Duodenal mucosa (tissue), 2 donors: ENCODE data around the gene PARP9.

Experiments used
- H3K27ac ChIP-seq: one replicate; pipeline ENCODE4 v1.7.0; 2013; ENCODE audit warnings: low read depth, low read length
- H3K27me3 ChIP-seq, 2 donors: one replicate each; pipeline ENCODE4 v1.7.0; 2013; ENCODE audit warnings: low read length in 2 of 2, control low read depth in 1 of 2; ENCODE audit not compliant: insufficient read depth in 2 of 2, control insufficient read depth in 1 of 2
- H3K36me3 ChIP-seq, 2 donors: one replicate each; pipeline ENCODE4 v1.7.0; 2013; ENCODE audit warnings: low read length in 2 of 2, control low read depth in 1 of 2; ENCODE audit not compliant: insufficient read depth in 2 of 2, control insufficient read depth in 1 of 2
- H3K4me1 ChIP-seq, 2 donors: one replicate each; pipeline ENCODE4 v1.7.0; 2013; ENCODE audit warnings: low read length in 2 of 2, control low read depth in 1 of 2; ENCODE audit not compliant: insufficient read depth in 2 of 2, control insufficient read depth in 1 of 2
- H3K4me3 ChIP-seq, 2 donors: one replicate each; pipeline ENCODE4 v1.7.0; 2013; ENCODE audit warnings: low read length in 2 of 2, low read depth in 1 of 2
- H3K9ac ChIP-seq, 2 donors: one replicate each; pipeline ENCODE4 v1.7.0; 2013; ENCODE audit warnings: low read length in 2 of 2, low read depth in 1 of 2
- H3K9me3 ChIP-seq, 2 donors: one replicate each; pipeline ENCODE4 v1.7.0; 2013; ENCODE audit warnings: low read length in 2 of 2, control low read depth in 1 of 2; ENCODE audit not compliant: control insufficient read depth in 1 of 2

The PARP9 gene

GRCh38 chr3:122530164-122530563 is 33.9 kb downstream of the PARP9 start:
- H3K4me3 ChIP-seq: no peak overlapping the region
- H3K4me1 ChIP-seq: no peaks in the 10 kb centered on the region
- H3K27ac ChIP-seq: no peak overlapping the region
- no peak overlapping the region for H3K9ac ChIP-seq
- H3K27me3 ChIP-seq: no peaks in the 10 kb centered on the region
- peaks cover 41 to 50% of the 10 kb centered on the region in 2 donors for H3K36me3 ChIP-seq
- no peaks in the 10 kb centered on the region for H3K9me3 ChIP-seq

GRCh38 chr3:122523317-122523716 is 40.8 kb downstream of the PARP9 start:
- Histone ChIP-seq H3K27ac (no peak overlapping the region), H3K4me1 (no peaks in the 10 kb centered on the region), H3K9me3 (no peaks in the 10 kb centered on the region), H3K36me3 (peaks cover 4 to 12% of the 10 kb centered on the region in 2 donors), H3K27me3 (no peaks in the 10 kb centered on the region), H3K4me3 (no peak overlapping the region), H3K9ac (no peak overlapping the region)

- Histone ChIP-seq H3K9ac (no peak overlapping the region), H3K27me3 (no peaks in the 10 kb centered on the region), H3K9me3 (no peaks in the 10 kb centered on the region), H3K36me3 (no peaks in the 10 kb centered on the region), H3K27ac (no peak overlapping the region), H3K4me3 (no peak overlapping the region), H3K4me1 (no peaks in the 10 kb centered on the region)
Measured at GRCh38 chr3:122520861-122521260, 43.2 kb downstream of the PARP9 start.

GRCh38 chr3:122519693-122520092 is 44.4 kb downstream of the PARP9 start:
- Histone ChIP-seq H3K9me3 (no peaks in the 10 kb centered on the region), H3K27ac (no peak overlapping the region), H3K27me3 (no peaks in the 10 kb centered on the region), H3K4me3 (no peak overlapping the region), H3K36me3 (no peaks in the 10 kb centered on the region), H3K4me1 (peaks cover 0 to 4% of the 10 kb centered on the region in 2 donors), H3K9ac (no peak overlapping the region)

- Histone ChIP-seq H3K27ac (no peak overlapping the region), H3K9me3 (no peaks in the 10 kb centered on the region), H3K4me3 (no peak overlapping the region), H3K27me3 (no peaks in the 10 kb centered on the region), H3K9ac (no peak overlapping the region), H3K36me3 (no peaks in the 10 kb centered on the region), H3K4me1 (peaks cover 10 to 14% of the 10 kb centered on the region in 2 donors)
Measured at GRCh38 chr3:122516846-122517360, 47.2 kb downstream of the PARP9 start.

GRCh38 chr3:122515870-122516269 is 48.2 kb downstream of the PARP9 start:
- Histone ChIP-seq H3K36me3 (no peaks in the 10 kb centered on the region), H3K4me3 (no peak overlapping the region), H3K4me1 (peaks cover 14 to 20% of the 10 kb centered on the region in 2 donors), H3K27ac (no peak overlapping the region), H3K9ac (no peak overlapping the region), H3K9me3 (no peaks in the 10 kb centered on the region), H3K27me3 (no peaks in the 10 kb centered on the region)

- Histone ChIP-seq H3K4me3 (peak overlapping the region; percentile 80 to 82), H3K36me3 (no peaks in the 10 kb centered on the region), H3K27ac (no peak overlapping the region), H3K4me1 (peaks cover 14 to 21% of the 10 kb centered on the region in 2 donors), H3K9ac (peak overlapping the region; percentile 67 to 68), H3K27me3 (no peaks in the 10 kb centered on the region), H3K9me3 (no peaks in the 10 kb centered on the region)
Measured at GRCh38 chr3:122515020-122515468, 49.1 kb downstream of the PARP9 start.

GRCh38 chr3:122514123-122515019 is 49.7 kb downstream of the PARP9 start, which contains the start of gene KPNA1:
Gene KPNA1 (minus strand): TSS chr3:122514939. CDS start chr3:122496565, 18,374 bp downstream.
- H3K9ac ChIP-seq: peak within 1 kb of the TSS; percentile 67 to 68
- H3K4me1 ChIP-seq: peaks cover 14 to 21% of the 10 kb centered on the region in 2 donors
- peak within 1 kb of the TSS; percentile 97 for H3K27ac ChIP-seq
- peak within 1 kb of the TSS; percentile 80 to 82 for H3K4me3 ChIP-seq
- no peaks in the 10 kb centered on the region for H3K9me3 ChIP-seq
- H3K36me3 ChIP-seq: no peaks in the 10 kb centered on the region
- no peaks in the 10 kb centered on the region for H3K27me3 ChIP-seq

GRCh38 chr3:122513386-122514122 is 50.5 kb downstream of the PARP9 start:
- Histone ChIP-seq H3K4me1 (peaks cover 17 to 21% of the 10 kb centered on the region in 2 donors), H3K9me3 (no peaks in the 10 kb centered on the region), H3K4me3 (peak overlapping the region; percentile 80 to 82), H3K27me3 (no peaks in the 10 kb centered on the region), H3K36me3 (no peaks in the 10 kb centered on the region), H3K9ac (peak overlapping the region; percentile 56 to 68), H3K27ac (peak overlapping the region; percentile 97)

GRCh38 chr3:122512284-122512683 is 51.8 kb downstream of the PARP9 start:
- H3K4me3 ChIP-seq: no peak overlapping the region
- H3K27ac ChIP-seq: no peak overlapping the region
- no peaks in the 10 kb centered on the region for H3K9me3 ChIP-seq
- H3K27me3 ChIP-seq: no peaks in the 10 kb centered on the region
- H3K4me1 ChIP-seq: peaks cover 17 to 21% of the 10 kb centered on the region in 2 donors
- H3K9ac ChIP-seq: no peak overlapping the region
- no peaks in the 10 kb centered on the region for H3K36me3 ChIP-seq
